ENCODE measurements around the gene PRR12.

The PRR12 gene

GRCh38 chr19:49555600-49556411, 35.2 kb upstream of the PRR12 start:
- no peaks in the 10 kb centered on the region for H3K27me3 Mint-ChIP-seq
- H3K4me3 Mint-ChIP-seq, result no peak overlapping the region
- no peak overlapping the region for H3K27ac Mint-ChIP-seq
- no peaks in the 10 kb centered on the region for H3K9me3 Mint-ChIP-seq
- peak; percentile 54 for ATAC-seq (replicated peaks)
- DNase-seq, result no peak
- peaks cover 23 to 30% of the 10 kb centered on the region in 2 donors for H3K4me1 Mint-ChIP-seq
- H3K36me3 Mint-ChIP-seq, result peaks cover 43 to 59% of the 10 kb centered on the region in 2 donors

- ATAC-seq (replicated peaks), result no peak
- Mint-ChIP-seq H3K36me3 (peaks cover 43 to 59% of the 10 kb centered on the region in 2 donors), H3K27ac (no peak overlapping the region), H3K27me3 (no peaks in the 10 kb centered on the region), H3K4me3 (no peak overlapping the region), H3K4me1 (peaks cover 24 to 38% of the 10 kb centered on the region in 2 donors), H3K9me3 (no peaks in the 10 kb centered on the region)
- DNase-seq, result no peak
Measured at GRCh38 chr19:49556412-49557398, 34.3 kb upstream of the PRR12 start.

- no peaks in the 10 kb centered on the region for H3K9me3 Mint-ChIP-seq
- H3K4me3 Mint-ChIP-seq, result no peak overlapping the region
- H3K27me3 Mint-ChIP-seq, result no peaks in the 10 kb centered on the region
- no peak for ATAC-seq (replicated peaks)
- DNase-seq, result no peak
- H3K27ac Mint-ChIP-seq, result no peak overlapping the region
- peaks cover 43 to 56% of the 10 kb centered on the region in 2 donors for H3K36me3 Mint-ChIP-seq
- H3K4me1 Mint-ChIP-seq, result peaks cover 24 to 41% of the 10 kb centered on the region in 2 donors
Measured at GRCh38 chr19:49557641-49558325, 33.2 kb upstream of the PRR12 start.

- Mint-ChIP-seq H3K4me1 (peaks cover 24 to 44% of the 10 kb centered on the region in 2 donors), H3K36me3 (peaks cover 40 to 56% of the 10 kb centered on the region in 2 donors), H3K27ac (no peak overlapping the region), H3K4me3 (no peak overlapping the region), H3K9me3 (no peaks in the 10 kb centered on the region), H3K27me3 (no peaks in the 10 kb centered on the region)
- no peak for ATAC-seq (replicated peaks)
- no peak for DNase-seq
Measured at GRCh38 chr19:49558591-49558990, 32.4 kb upstream of the PRR12 start.

GRCh38 chr19:49559443-49559842, 31.5 kb upstream of the PRR12 start:
- Mint-ChIP-seq H3K36me3 (peaks cover 38 to 53% of the 10 kb centered on the region in 2 donors), H3K27me3 (no peaks in the 10 kb centered on the region), H3K4me1 (peaks cover 20 to 39% of the 10 kb centered on the region in 2 donors), H3K4me3 (no peak overlapping the region), H3K9me3 (no peaks in the 10 kb centered on the region), H3K27ac (peak overlapping the region; percentile 84)
- DNase-seq, result no peak
- no peak for ATAC-seq (replicated peaks)

GRCh38 chr19:49559928-49560327, 31.1 kb upstream of the PRR12 start:
- DNase-seq (no peak), ATAC-seq (replicated peaks) (no peak)
- Mint-ChIP-seq H3K4me1 (peaks cover 18 to 39% of the 10 kb centered on the region in 2 donors), H3K27ac (peak overlapping the region; percentile 84), H3K36me3 (peaks cover 34 to 53% of the 10 kb centered on the region in 2 donors), H3K9me3 (no peaks in the 10 kb centered on the region), H3K4me3 (no peak overlapping the region), H3K27me3 (no peaks in the 10 kb centered on the region)

- Mint-ChIP-seq H3K4me3 (peak overlapping the region in 1 of 2 donors; percentile 25), H3K27ac (peak overlapping the region; percentile 84), H3K27me3 (no peaks in the 10 kb centered on the region), H3K36me3 (peaks cover 33 to 54% of the 10 kb centered on the region in 2 donors), H3K9me3 (no peaks in the 10 kb centered on the region), H3K4me1 (peaks cover 21 to 43% of the 10 kb centered on the region in 2 donors)
- DNase-seq, result no peak
- peak; percentile 51 to 74 for ATAC-seq (replicated peaks)
Measured at GRCh38 chr19:49560358-49560900, 30.6 kb upstream of the PRR12 start.

- Mint-ChIP-seq H3K27ac (no peak overlapping the region), H3K4me3 (no peak overlapping the region), H3K4me1 (peaks cover 29 to 54% of the 10 kb centered on the region in 2 donors), H3K36me3 (peaks cover 11 to 28% of the 10 kb centered on the region in 2 donors), H3K9me3 (no peaks in the 10 kb centered on the region), H3K27me3 (no peaks in the 10 kb centered on the region)
- ATAC-seq (replicated peaks) (no peak), DNase-seq (no peak)
Measured at GRCh38 chr19:49564616-49565045, 26.4 kb upstream of the PRR12 start.

- no peak for DNase-seq
- Mint-ChIP-seq H3K9me3 (no peaks in the 10 kb centered on the region), H3K4me1 (peaks cover 26 to 54% of the 10 kb centered on the region in 2 donors), H3K4me3 (no peak overlapping the region), H3K27me3 (no peaks in the 10 kb centered on the region), H3K27ac (no peak overlapping the region), H3K36me3 (peaks cover 7 to 26% of the 10 kb centered on the region in 2 donors)
- no peak for ATAC-seq (replicated peaks)
Measured at GRCh38 chr19:49565261-49565660, 25.7 kb upstream of the PRR12 start.

GRCh38 chr19:49566302-49566701, 24.7 kb upstream of the PRR12 start:
- no peak for DNase-seq
- ATAC-seq (replicated peaks), result no peak
- no peak overlapping the region for H3K27ac Mint-ChIP-seq
- H3K4me1 Mint-ChIP-seq, result peaks cover 22 to 50% of the 10 kb centered on the region in 2 donors
- no peak overlapping the region for H3K4me3 Mint-ChIP-seq
- H3K36me3 Mint-ChIP-seq, result peaks cover 3 to 23% of the 10 kb centered on the region in 2 donors
- no peaks in the 10 kb centered on the region for H3K9me3 Mint-ChIP-seq
- no peaks in the 10 kb centered on the region for H3K27me3 Mint-ChIP-seq

GRCh38 chr19:49567861-49568441, 23.0 kb upstream of the PRR12 start:
- DNase-seq (no peak), ATAC-seq (replicated peaks) (peak; percentile 33 to 40)
- Mint-ChIP-seq H3K4me3 (no peak overlapping the region), H3K36me3 (peaks cover 3 to 21% of the 10 kb centered on the region in 2 donors), H3K27ac (peak overlapping the region; percentile 15), H3K9me3 (no peaks in the 10 kb centered on the region), H3K27me3 (no peaks in the 10 kb centered on the region), H3K4me1 (peaks cover 22 to 42% of the 10 kb centered on the region in 2 donors)

GRCh38 chr19:49570138-49570856, 20.7 kb upstream of the PRR12 start:
- no peaks in the 10 kb centered on the region for H3K9me3 Mint-ChIP-seq
- H3K27me3 Mint-ChIP-seq, result no peaks in the 10 kb centered on the region
- peak; percentile 86 to 90 for ATAC-seq (replicated peaks)
- peak overlapping the region; percentile 43 for H3K27ac Mint-ChIP-seq
- H3K4me1 Mint-ChIP-seq, result peaks cover 16 to 29% of the 10 kb centered on the region in 2 donors
- H3K36me3 Mint-ChIP-seq, result peaks cover 2 to 16% of the 10 kb centered on the region in 2 donors
- no peak overlapping the region for H3K4me3 Mint-ChIP-seq
- DNase-seq, result peak; percentile 49

Measured in stimulated activated naive B cell treated with anti-CD40 and anti-IgM and Interleukin-4, amounts not matched to agents 10 μg/mL and 1 μg/mL and 100 μg/mL, for 72 hours (primary cell).